M059J (cell line): ENCODE measurements around the gene PPM1K. TPM values are rescaled to one million over a fixed set of nuclear protein-coding genes. Genes with fewer than 3 reads are reported as not detected.

Experiments
- DNase-seq: peaks from one replicate; pipeline ENCODE4 v3.0.0-alpha.2; 2012; ENCODE audit warnings: low read depth
- total RNA-seq: library from RNA; depleted of rRNA; stranded (reverse); fragments of >200 nt; shearing (Covaris generic); gene quantifications from 2 replicates; pipeline ENCODE4 v1.2.3, GENCODE V29; 2014

The PPM1K gene
- total RNA-seq, 1 experiment from 2014 or later, result 23.3 TPM

DNA sequence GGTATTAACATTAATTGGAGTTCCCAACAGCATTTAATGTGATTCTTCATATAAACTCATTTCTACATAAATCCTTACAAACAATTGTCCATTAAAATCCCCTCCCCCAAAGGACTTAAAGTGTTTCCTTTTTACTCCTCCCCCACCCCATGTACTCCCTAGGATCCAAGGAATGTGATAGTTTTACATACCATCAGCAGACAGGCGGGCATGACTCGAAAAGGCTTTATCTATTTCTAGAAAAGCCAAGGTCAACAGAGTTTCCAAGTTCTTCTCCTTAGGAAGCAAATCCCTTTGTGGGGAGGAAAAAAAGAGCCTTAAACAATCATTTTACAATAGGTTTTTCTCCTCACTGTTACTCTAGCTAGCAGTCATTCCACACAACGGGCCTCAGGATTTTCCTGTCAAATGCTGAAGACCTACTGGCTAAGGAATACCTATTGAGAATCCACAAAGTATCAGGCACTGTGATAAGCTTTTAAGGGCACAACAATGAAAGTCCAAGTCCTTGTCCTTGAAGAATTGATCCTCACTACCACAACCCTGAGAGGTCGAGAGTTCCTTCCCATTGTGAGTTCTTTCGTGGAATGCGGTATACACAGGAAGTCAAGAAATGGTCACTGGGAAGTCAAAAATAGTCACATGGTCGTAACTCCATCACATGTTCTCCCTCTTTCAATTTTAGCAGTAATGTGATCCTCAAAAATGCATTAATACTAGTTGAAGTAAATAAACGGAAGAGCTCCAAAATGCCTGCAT, 7.2 kb downstream of the PPM1K start:
- peak; percentile 2 for DNase-seq

GRCh38 chr4:88275949-88276515, 8.3 kb downstream of the PPM1K start:
- DNase-seq, result peak; percentile 5

- DNase-seq, result peak; percentile 22
These were observed 8.8 kb downstream of the PPM1K start for GRCh38 chr4:88275516-88275915.

DNA sequence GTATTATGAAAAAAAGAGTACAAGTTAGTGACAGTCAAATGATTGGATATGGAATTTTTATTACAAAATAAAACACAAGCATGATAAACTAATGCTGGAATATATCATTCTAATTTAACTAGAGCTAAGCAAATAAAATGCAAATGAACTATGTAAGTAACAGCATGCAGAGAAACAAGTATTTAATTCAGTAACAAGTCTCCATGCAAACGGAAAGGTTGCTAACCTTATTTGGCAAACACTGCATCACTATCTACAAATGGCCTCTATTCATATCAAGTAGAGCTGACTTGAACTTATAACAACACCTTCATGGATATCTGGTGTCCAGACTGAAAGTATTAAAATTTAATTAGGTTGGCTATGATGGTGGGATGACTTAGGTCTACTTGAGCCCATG, 15.4 kb downstream of the PPM1K start:
- no peak for DNase-seq

DNA sequence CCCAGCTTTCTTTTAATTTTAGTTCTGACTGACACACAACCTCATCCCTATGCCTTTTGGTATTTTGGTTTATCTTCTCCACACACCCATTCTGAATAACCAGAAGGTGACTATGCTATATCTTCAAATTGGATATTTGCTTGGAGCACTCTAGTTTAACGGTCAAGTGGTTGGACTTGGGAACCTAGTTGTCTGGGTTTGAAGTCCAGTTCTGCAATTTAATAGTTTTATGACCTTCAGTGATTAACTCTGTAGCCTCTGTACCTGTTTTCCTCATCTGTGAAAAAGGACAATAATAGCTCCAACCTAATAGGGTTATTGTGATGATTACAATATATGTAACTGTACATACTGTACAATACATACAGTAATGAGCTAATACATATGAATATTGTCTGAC, 20.0 kb downstream of the PPM1K start:
- DNase-seq, result no peak

DNA sequence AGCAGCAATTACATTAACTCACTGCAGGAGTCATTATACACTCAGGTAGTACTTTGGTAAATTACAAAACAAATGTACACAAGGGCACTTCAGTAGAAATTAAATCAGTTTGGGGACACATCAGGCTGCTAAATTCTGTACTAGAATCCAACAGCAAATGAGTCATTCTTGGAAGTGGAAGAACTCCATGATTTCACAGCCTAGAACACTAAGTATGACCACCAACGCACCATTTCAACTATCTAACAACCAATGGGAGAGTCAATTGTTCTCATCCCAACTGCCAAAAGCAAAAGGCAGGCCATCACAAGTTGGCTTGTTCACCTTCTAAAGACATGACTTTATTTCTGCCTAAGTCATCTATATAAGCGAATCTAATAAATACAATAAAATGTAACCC, 26.6 kb downstream of the PPM1K start:
- DNase-seq, result no peak

- no peak for DNase-seq
These were observed 29.2 kb downstream of the PPM1K start for GRCh38 chr4:88255111-88255510.

DNA sequence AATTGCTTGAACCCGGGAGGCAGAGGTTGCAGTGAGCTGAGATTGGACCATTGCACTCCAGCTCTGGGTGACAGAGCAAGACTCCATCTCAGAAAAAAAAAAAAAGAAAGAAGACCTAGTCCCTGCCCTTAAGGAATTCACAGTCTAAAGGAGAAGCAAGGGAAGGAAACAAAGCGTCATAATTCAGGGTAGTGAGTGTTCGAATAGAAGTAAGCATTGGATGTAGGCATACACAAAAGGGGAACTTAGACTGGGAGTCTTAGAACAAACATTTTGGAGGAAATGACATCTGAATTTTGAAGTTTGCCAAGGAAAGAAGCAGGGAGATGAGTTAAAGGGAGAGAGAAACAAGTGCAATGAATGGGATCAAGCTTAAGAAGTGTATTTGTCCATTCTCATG, 32.4 kb downstream of the PPM1K start:
- DNase-seq, result no peak

DNA sequence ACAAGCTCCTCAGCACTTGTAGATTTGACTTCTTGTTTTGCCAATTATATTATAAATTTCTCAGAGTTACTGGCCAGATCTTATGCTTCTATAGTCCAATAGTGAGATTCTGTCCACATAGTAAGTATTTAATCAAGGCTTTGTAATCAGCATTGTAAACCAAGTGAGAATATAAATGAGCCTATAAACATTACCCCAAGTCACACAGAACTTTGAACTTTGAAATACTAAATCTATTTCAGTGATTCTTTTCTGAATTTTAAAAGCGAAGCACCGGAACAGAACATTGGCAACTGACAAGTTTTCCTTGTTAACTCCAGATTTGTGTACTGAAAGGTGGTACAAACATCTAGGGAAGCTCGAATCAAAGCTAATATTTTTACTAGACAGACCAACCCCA, 37.2 kb downstream of the PPM1K start:
- DNase-seq, result no peak

- no peak for DNase-seq
These were observed 37.8 kb downstream of the PPM1K start for GRCh38 chr4:88246600-88246999.

GRCh38 chr4:88244816-88245579, 39.4 kb downstream of the PPM1K start:
- peak; percentile 25 for DNase-seq

DNA sequence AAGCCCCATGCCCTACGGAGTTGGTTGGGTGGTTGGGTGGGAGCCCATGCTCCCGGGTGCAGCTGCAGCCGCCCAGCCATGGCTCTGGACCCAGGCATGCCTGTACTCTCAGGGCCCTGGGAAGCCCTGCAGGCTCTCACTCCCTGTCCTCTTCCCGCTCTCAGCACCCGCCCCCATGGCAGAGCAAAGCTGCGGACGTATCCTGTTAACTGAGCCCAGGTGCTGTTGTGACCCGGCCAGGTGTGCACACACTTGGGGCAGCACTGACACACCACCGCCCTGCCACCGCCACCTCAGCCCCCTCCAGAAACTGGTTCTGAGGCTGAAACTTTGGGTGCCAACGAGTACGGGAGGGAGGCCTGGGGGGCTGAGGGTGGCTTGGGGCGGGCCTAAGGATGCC, 40.3 kb downstream of the PPM1K start:
- no peak for DNase-seq

DNA sequence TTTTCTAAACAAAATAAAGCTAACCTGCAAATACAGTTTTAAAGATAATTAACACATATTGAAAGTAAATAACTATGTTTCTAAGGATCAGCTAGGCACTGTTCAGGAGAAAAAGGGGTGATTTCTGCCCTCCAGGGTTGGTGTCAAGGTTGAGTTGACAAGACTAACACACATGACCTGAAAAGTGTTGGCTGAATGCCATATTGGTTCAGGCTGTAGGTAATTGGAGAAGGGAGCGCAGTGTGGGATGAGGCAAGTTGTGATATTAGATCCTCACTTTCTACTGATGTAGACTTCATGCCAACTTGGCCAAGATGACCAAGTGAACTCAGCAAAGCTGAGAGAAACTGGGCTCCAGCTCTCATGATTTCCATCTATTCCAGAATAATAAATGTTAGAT, 42.2 kb downstream of the PPM1K start:
- DNase-seq, result no peak

GRCh38 chr4:88240297-88240714, 44.1 kb downstream of the PPM1K start:
- no peak for DNase-seq

GRCh38 chr4:88230969-88231771, 53.2 kb downstream of the PPM1K start:
- DNase-seq, result no peak

GRCh38 chr4:88230461-88230891, 53.9 kb downstream of the PPM1K start:
- DNase-seq, result no peak

DNA sequence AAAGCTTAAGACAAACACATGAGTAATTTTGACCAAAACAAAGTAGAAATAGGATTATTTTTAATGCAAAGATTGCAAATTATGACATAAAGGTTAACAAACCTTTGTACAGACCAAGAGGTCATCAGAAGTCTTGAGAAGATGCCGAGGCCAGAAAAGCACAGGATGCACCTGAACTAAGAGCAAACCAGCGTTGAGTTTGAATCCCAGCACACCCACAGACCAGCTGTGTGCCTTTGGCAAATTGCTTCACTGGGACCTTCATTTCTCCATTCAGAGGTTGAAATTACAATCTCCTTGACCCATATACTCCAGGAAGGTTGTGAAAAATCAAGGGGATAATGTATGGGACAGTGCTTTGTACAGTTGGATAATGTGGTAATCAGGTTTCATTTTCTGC, 56.6 kb downstream of the PPM1K start:
- DNase-seq, result no peak

GRCh38 chr4:88226143-88226542, 58.2 kb downstream of the PPM1K start:
- DNase-seq, result no peak

GRCh38 chr4:88225232-88226105, 58.9 kb downstream of the PPM1K start:
- DNase-seq, result peak; percentile 45

DNA sequence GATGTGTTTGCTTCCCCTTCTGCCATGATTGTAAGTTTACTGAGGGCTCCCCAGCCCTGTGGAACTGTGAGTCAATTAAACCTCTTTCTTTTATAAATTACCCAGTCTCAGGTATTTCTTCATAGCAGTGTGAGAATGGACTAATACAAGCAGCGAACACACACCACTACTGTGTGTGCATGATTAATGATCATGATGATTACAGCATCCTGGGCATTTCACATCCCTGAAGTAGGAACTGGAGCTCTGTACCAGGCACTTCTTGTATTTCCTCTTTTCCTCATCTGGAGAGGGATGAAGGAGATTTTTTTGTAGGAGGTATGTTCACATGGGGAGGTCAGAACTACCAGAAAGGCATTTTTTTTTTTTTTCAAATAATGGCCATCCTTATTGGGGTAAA, 60.8 kb downstream of the PPM1K start:
- DNase-seq, result no peak

GRCh38 chr4:88219099-88219498, 65.3 kb downstream of the PPM1K start:
- peak; percentile 44 for DNase-seq
